ENCODE results near the gene LHPP.

DNA sequence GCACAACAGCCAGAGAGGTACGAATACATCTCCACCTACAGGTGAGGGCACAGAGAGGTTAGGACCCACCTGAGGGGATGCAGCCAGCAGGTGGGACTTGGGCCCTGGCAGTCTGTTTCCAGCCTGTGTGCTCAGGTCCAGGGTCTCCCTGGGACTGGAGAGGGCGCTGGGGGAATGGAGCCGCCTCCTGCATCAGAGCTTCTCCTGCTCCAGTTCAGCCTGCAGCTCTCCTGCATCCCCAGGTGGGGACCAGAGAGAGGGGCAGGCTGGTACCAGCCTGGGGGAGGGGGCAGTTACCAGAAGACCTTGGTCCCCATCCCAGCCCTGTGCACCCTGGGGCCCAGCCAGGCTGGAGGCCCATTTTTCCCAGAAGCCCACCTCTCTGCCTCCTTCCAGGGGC is 80.7 kb downstream of the LHPP start:
- no peak for TF ChIP-seq PML (IDR thresholded peaks at IDR 0.05; ENCODE audit: low read length)
- TF ChIP-seq NFYB (IDR thresholded peaks at IDR 0.05; ENCODE audit: insufficient read depth, low read depth, low read length): no peak
- no peak for TF ChIP-seq RCOR1 (conservative IDR thresholded peaks at IDR 0.05; ENCODE audit: low read depth, low read length)
- no peak for TF ChIP-seq FOXK2 (IDR thresholded peaks at IDR 0.05)
- no peak for TF ChIP-seq NRF1 (conservative IDR thresholded peaks at IDR 0.05; ENCODE audit: low read depth, low read length)
